Right renal pelvis (tissue), 4 donors: ENCODE results near the gene ZNF142. TPM values are rescaled to one million over a fixed set of nuclear protein-coding genes. Genes with fewer than 3 reads are reported as not detected.

Experiments used
- DNase-seq, 4 donors: peaks; one replicate each; pipeline ENCODE4 v3.0.0-alpha.2; 2013; ENCODE audit warnings: low read depth in 4 of 4, low spot score in 3 of 4, missing footprints in 1 of 4
- polyA plus RNA-seq, 4 donors: library from polyadenylated mRNA; unstranded; fragments of 120-200 nt; gene quantifications; one replicate each; pipeline ENCODE4 v1.2.1, GENCODE V29; 2013; ENCODE audit not compliant: insufficient read length in 4 of 4

The ZNF142 gene
- polyA plus RNA-seq, 4 donors, result 16.0 to 19.5 (median 17.7) TPM

GRCh38 chr2:218605432-218605831 is 54.0 kb downstream of the ZNF142 start:
- DNase-seq, result peak in 1 of 4 donors; percentile 15

Other genes starting within 250 kb of the ZNF142 start
- 10 to 100 TPM; 20.0 to 26.1 (median 23.4) TPM for gene VIL1, start 240.5 kb downstream of the ZNF142 start, polyA plus RNA-seq
- 10 to 100 TPM; 14.7 to 18.8 (median 16.0) TPM for gene USP37, start 91.3 kb downstream of the ZNF142 start, polyA plus RNA-seq
- gene CNOT9, start 90.8 kb downstream of the ZNF142 start, polyA plus RNA-seq, result 10 to 100 TPM; 45.8 to 60.2 (median 50.6) TPM
- gene PLCD4, start 51.7 kb downstream of the ZNF142 start, polyA plus RNA-seq, result 1 to 10 TPM; 6.2 to 9.0 (median 7.5) TPM
- 10 to 100 TPM; 44.2 to 58.4 (median 51.1) TPM for gene BCS1L, start 60 bp upstream of the ZNF142 start, polyA plus RNA-seq
- gene RNF25, start 12.4 kb upstream of the ZNF142 start, polyA plus RNA-seq, result 10 to 100 TPM; 46.4 to 51.7 (median 48.3) TPM
- 10 to 100 TPM; 61.1 to 84.7 (median 70.0) TPM for gene STK36, start 12.5 kb upstream of the ZNF142 start, polyA plus RNA-seq
- gene TTLL4, start 51.2 kb upstream of the ZNF142 start, polyA plus RNA-seq, result 10 to 100 TPM; 29.6 to 32.7 (median 30.7) TPM
- 10 to 100 TPM; 44.3 to 57.6 (median 50.7) TPM for gene CYP27A1, start 122.5 kb upstream of the ZNF142 start, polyA plus RNA-seq
- under 1 TPM in 1 of 4 donors, not detected in 3; 0.05 TPM for gene PRKAG3, start 172.2 kb upstream of the ZNF142 start, polyA plus RNA-seq
- gene WNT6, start 200.2 kb upstream of the ZNF142 start, polyA plus RNA-seq, result under 1 TPM; 0.10 to 0.44 (median 0.27) TPM
- 1 to 10 TPM in 2 of 4 donors, under 1 TPM in 2; 0.60 to 1.4 (median 1.1) TPM for gene WNT10A, start 221.2 kb upstream of the ZNF142 start, polyA plus RNA-seq